Brain microvascular endothelial cell (primary cell): ENCODE data around the gene RHOC.

Experiments
- DNase-seq: peaks from one replicate; pipeline ENCODE4 v3.0.0-alpha.2; 2020
- H3K27ac ChIP-seq: fragments of 250-450 bp; sonication (Bioruptor Pico); 2 replicates; pipeline ENCODE4 v1.5.1; 2020; ENCODE audit warnings: mild to moderate bottlenecking, moderate library complexity
- H3K27me3 ChIP-seq: fragments of 250-450 bp; sonication (Bioruptor Pico); replicated peaks from 2 replicates; pipeline ENCODE4 v1.5.1; 2020; ENCODE audit warnings: mild to moderate bottlenecking
- H3K36me3 ChIP-seq: fragments of 250-450 bp; sonication (Bioruptor Pico); replicated peaks from 2 replicates; pipeline ENCODE4 v1.5.1; 2020; ENCODE audit warnings: mild to moderate bottlenecking
- H3K4me3 ChIP-seq: 2 replicates; pipeline ENCODE4 v1.5.1; 2011; ENCODE audit warnings: low read depth, mild to moderate bottlenecking, control low read depth, low read length, moderate library complexity
- CTCF ChIP-seq: IDR thresholded peaks from 2 replicates; pipeline ENCODE4 v1.5.1; 2011; ENCODE audit warnings: low read depth, mild to moderate bottlenecking, moderate library complexity, low read length, control low read depth, inconsistent platforms; ENCODE audit errors: missing control alignments
- in situ Hi-C: cut with HindIII; loops from 2 replicates; pipeline ENCODE4 v1.10.0; 2017; ENCODE audit warnings: low sequenced_read_pairs, low pct_ligation_motif_present

The RHOC gene

GRCh38 chr1:112695276-112695675 lies 11.7 kb downstream of the RHOC start:
- Histone ChIP-seq H3K27me3 (no peaks in the 10 kb centered on the region), H3K27ac (no peak overlapping the region), H3K4me3 (no peak overlapping the region), H3K36me3 (peaks cover 35% of the 10 kb centered on the region)
- TF ChIP-seq CTCF: no peak
- no peak for DNase-seq
- in situ Hi-C loops: no loop called here

GRCh38 chr1:112694363-112694929 lies 12.5 kb downstream of the RHOC start:
- no peak for DNase-seq
- TF ChIP-seq CTCF: no peak
- no peak overlapping the region for H3K27ac ChIP-seq
- peaks cover 34% of the 10 kb centered on the region for H3K36me3 ChIP-seq
- no peaks in the 10 kb centered on the region for H3K27me3 ChIP-seq
- no peak overlapping the region for H3K4me3 ChIP-seq
- in situ Hi-C loops: no loop called here

GRCh38 chr1:112693821-112694220 lies 13.1 kb downstream of the RHOC start:
- no peak for DNase-seq
- Histone ChIP-seq H3K27ac (no peak overlapping the region), H3K4me3 (no peak overlapping the region), H3K27me3 (no peaks in the 10 kb centered on the region), H3K36me3 (peaks cover 30% of the 10 kb centered on the region)
- in situ Hi-C loops: no loop called here
- no peak for TF ChIP-seq CTCF

- in situ Hi-C loops: no loop called here
- peaks cover 23% of the 10 kb centered on the region for H3K36me3 ChIP-seq
Measured at GRCh38 chr1:112692681-112693080, 14.2 kb downstream of the RHOC start.

GRCh38 chr1:112689842-112690237 lies 17.1 kb downstream of the RHOC start:
- no peak overlapping the region for H3K27ac ChIP-seq
- DNase-seq: no peak
- no peak overlapping the region for H3K4me3 ChIP-seq
- H3K36me3 ChIP-seq: peaks cover 18% of the 10 kb centered on the region
- in situ Hi-C loops: no loop called here
- no peak for TF ChIP-seq CTCF
- no peaks in the 10 kb centered on the region for H3K27me3 ChIP-seq

More at GRCh38 chr1:112692681-112693080, 14.2 kb downstream of the RHOC start:
- Histone ChIP-seq H3K4me3 (no peak overlapping the region), H3K27me3 (no peaks in the 10 kb centered on the region), H3K27ac (no peak overlapping the region)
- no peak for TF ChIP-seq CTCF
- no peak for DNase-seq

- peaks cover 18% of the 10 kb centered on the region for H3K36me3 ChIP-seq
- H3K27me3 ChIP-seq: no peaks in the 10 kb centered on the region
- H3K27ac ChIP-seq: no peak overlapping the region
- in situ Hi-C loops: no loop called here
- no peak overlapping the region for H3K4me3 ChIP-seq
- DNase-seq: no peak
- TF ChIP-seq CTCF: no peak
Measured at GRCh38 chr1:112689196-112689841, 17.6 kb downstream of the RHOC start.
